Neutrophil (primary cell): ENCODE measurements around the gene MAN1A1.

ENCODE experiments used
- H3K27ac ChIP-seq: fragments of 200-600 bp; sonication (generic); 2 replicates; pipeline ENCODE4 v1.5.1; 2016; ENCODE audit warnings: mild to moderate bottlenecking, moderate library complexity
- H3K27me3 ChIP-seq: fragments of 200-600 bp; sonication (generic); 2 replicates; pipeline ENCODE4 v1.6.0; 2016; ENCODE audit warnings: mild to moderate bottlenecking
- H3K36me3 ChIP-seq: fragments of 200-600 bp; sonication (generic); 2 replicates; pipeline ENCODE4 v1.5.1; 2017
- H3K4me1 ChIP-seq, 2 experiments: fragments of 200-600 bp in 1 of 2; sonication (generic) in 1 of 2; 1 replicate in 1 of 2; 2 replicates in 1 of 2; pipeline versions ENCODE4 v1.5.1 to v1.6.1; 2013 to 2016; ENCODE audit warnings: low read depth in 1 of 2, low read length in 1 of 2, mild to moderate bottlenecking in 1 of 2, moderate library complexity in 1 of 2; ENCODE audit not compliant: control insufficient read depth in 1 of 2, insufficient read depth in 1 of 2
- H3K4me3 ChIP-seq, 2 experiments: fragments of 200-600 bp in 1 of 2; sonication (generic) in 1 of 2; 1 replicate in 1 of 2; 2 replicates in 1 of 2; pipeline ENCODE4 v1.5.1; 2013 to 2016; ENCODE audit warnings: low read depth in 1 of 2, low read length in 1 of 2, mild to moderate bottlenecking in 1 of 2, moderate library complexity in 1 of 2
- H3K9me3 ChIP-seq: fragments of 200-600 bp; sonication (generic); 2 replicates; pipeline ENCODE4 v1.5.1; 2016
- CTCF ChIP-seq: fragments of 200-600 bp; sonication (generic); IDR thresholded peaks from 2 replicates; pipeline ENCODE4 v1.5.1; 2016; ENCODE audit warnings: antibody characterized with exemption

Gene MAN1A1

GRCh38 chr6:119349361-119350201, at the start of gene MAN1A1:
Gene MAN1A1, minus strand, starts transcription at chr6:119349761. Its CDS starts 696 bp downstream, at chr6:119349065.
- Histone ChIP-seq H3K27me3 (no peaks in the 10 kb centered on the region), H3K36me3 (no peaks in the 10 kb centered on the region), H3K4me1 (peaks cover 35 to 38% of the 10 kb centered on the region in 2 experiments), H3K27ac (peak within 1 kb of the TSS; percentile 77), H3K9me3 (no peaks in the 10 kb centered on the region), H3K4me3 (peak within 1 kb of the TSS; percentile 88 to 89)
- TF ChIP-seq CTCF: no peak

DNA sequence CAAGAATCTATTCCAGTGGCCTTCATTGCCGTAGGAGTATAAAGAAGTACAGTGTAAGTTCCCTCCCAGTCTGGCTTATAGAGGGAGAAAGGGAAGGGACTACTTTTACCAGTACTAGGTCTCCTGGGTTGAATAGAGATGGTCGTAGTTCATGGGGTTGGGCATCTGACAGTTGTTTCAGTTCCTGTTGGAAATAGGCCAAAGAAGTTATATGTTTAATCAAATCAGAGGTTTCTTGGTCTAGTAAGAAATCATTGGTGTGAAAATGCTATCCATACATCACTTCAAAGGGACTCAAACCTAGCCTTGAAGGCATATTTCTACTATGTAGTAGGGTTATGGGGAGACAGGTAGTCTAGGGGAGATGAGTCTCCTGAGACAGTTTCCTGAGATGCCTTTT, 45.6 kb upstream of the MAN1A1 start:
- H3K36me3 ChIP-seq: no peaks in the 10 kb centered on the region
- peaks cover 5% of the 10 kb centered on the region for H3K9me3 ChIP-seq
- no peak overlapping the region for H3K4me3 ChIP-seq
- H3K4me1 ChIP-seq: peaks cover 0 to 3% of the 10 kb centered on the region in 2 experiments
- no peak overlapping the region for H3K27ac ChIP-seq
- H3K27me3 ChIP-seq: no peaks in the 10 kb centered on the region
- no peak for TF ChIP-seq CTCF

DNA sequence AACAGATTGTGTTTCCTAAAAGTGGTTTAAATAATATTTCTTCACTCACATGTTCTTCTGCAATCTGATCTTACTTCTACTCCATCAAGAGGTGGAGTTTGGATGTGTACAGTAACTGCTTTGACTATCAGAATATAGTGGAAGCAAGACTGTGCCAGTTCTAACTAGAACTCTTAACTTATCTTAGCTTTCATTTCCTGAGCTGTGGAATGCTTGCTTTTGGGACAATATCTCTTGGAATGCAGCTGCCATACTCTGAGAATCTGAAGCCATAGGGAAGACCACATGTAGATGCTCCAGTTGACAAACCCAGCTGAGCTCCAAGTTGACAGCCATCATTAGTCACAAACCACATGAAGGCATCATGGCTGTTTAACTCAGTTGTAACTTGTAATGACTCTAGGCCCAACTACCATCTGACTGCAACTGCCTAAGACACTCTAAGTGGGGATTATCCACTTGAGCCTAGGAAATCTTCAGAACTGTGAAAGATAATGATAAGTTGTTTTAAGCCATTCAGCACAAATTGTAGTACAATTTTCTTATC, 40.8 kb upstream of the MAN1A1 start:
- Histone ChIP-seq H3K4me3 (no peak overlapping the region), H3K27ac (no peak overlapping the region), H3K4me1 (peaks cover 0 to 5% of the 10 kb centered on the region in 2 experiments), H3K27me3 (no peaks in the 10 kb centered on the region), H3K9me3 (no peaks in the 10 kb centered on the region), H3K36me3 (no peaks in the 10 kb centered on the region)
- TF ChIP-seq CTCF: no peak

DNA sequence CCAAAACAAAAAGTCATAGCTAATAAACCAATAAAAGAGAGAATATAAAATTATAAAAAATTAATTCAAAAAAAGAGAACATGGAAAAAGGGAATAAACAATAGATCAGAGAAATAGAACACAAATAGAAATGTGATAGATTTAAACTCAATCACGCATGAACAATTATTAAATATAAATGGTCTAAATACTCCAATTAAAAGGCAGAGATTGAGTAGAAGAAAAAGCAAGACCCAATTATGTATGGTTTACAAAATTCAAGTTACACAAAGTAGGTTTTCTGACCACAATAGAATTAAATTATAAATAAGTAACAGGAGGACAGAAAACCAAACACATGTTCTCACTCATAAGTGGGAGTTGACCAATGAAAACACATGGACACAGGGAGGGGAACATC, 36.4 kb upstream of the MAN1A1 start:
- no peak for TF ChIP-seq CTCF
- Histone ChIP-seq H3K27me3 (no peaks in the 10 kb centered on the region), H3K4me3 (no peak overlapping the region), H3K4me1 (peaks cover 0 to 5% of the 10 kb centered on the region in 2 experiments), H3K27ac (no peak overlapping the region), H3K9me3 (no peaks in the 10 kb centered on the region), H3K36me3 (no peaks in the 10 kb centered on the region)

DNA sequence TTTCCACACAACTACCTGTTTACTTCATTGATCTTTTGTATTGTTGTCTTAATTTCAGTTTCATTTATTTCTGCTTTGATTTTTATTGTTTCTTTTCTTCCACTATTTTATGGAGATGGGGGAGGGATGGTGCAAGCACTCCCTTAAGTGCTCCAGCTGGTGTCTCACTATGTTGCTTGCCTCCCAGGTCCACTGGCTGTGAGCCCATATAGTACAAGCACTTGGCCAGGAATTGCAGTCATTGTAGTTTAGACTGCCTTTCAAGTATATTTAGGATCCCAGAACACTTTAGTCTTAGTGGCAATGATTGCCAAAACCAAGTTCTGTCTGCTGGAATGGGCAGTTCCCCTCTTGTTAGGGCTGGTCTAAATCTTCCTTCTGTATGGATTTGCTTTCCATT, 34.9 kb upstream of the MAN1A1 start:
- Histone ChIP-seq H3K9me3 (no peaks in the 10 kb centered on the region), H3K36me3 (no peaks in the 10 kb centered on the region), H3K4me1 (no peaks in the 10 kb centered on the region), H3K27me3 (no peaks in the 10 kb centered on the region), H3K27ac (no peak overlapping the region), H3K4me3 (no peak overlapping the region)
- TF ChIP-seq CTCF: no peak
